Stimulated activated CD4-positive, alpha-beta T cell treated with anti-CD3 and anti-CD28 coated beads, Interleukin-4, amount 100 ng/mL, for 4 hours (primary cell): ENCODE measurements around the gene ZNF438.
"Not testable (repeated sequence)": the region's sequence is repeated elsewhere in the genome, so short reads cannot be mapped to it uniquely, and the experiment has no call there.

Source experiments
- DNase-seq, 2 experiments: peaks; one replicate each; pipeline ENCODE4 v3.0.0-alpha.2; 2020

The ZNF438 gene

DNA sequence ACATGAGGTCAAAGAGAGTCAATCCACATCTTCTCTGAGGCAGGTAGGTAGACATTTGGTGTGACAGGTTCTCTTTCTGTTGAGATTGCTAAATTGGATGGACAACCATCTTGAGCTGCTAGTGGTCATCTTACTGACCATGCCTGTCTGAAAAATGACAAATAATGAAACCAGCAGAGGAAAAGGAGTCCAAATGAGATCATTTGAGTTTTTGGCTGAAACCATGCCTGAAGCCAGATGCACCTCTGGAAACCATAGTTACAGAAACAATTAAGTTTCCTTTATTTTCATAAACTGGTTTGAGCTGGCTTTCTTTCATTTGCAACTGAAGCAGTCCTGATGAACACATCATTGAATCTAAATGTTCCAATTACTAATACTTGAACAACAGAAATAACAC, 100.6 kb downstream of the ZNF438 start:
- no peak for DNase-seq

DNA sequence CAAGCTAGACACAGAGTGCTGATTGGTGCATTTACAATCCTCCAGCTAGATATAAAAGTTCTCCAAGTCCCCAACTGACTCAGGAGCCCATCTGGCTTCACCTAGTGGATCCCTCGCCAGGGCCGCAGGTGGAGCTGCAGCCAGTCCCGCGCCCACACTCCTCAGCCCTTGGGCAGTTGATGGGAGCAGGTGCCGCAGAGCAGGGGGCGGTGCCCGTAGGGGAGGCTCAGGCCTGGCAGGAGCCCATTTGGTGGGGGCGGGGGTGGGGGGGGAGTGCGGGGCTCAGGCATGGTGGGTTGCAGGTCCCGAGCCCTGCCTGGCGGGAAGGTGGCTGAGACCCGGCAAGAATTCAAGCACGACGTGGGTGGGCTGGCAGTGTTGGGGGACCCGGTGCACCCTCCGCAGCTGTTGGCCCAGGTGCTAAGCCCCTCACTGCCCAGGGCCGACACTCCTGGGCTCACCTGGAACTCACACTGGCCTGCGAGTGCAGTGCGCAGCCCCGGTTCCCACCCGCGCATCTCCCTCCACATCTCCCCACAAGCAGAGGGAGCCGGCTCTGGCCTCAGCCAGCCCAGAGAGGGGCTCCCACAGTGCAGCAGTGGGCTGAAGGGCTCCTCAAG, 101.7 kb downstream of the ZNF438 start:
- DNase-seq: no peak

DNA sequence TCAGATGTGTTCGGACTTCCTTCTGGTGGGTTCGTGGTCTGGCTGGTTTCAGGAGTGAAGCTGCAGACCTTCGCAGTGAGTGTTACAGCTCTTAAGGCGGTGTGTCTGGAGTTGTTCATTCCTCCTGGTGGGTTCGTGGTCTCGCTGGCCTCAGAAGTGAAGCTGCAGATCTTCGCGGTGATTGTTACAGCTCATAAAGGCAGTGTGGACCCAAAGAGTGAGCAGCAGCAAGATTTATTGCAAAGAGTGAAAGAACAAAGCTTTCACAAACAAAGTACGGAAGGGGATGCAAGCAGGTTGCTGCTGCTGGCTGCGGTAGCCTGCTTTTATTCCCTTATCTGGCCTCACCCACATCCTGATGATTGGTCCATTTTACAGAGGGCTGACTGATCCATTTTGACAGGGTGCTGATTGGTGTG, 102.3 kb downstream of the ZNF438 start:
- not testable (repeated sequence) for DNase-seq

DNA sequence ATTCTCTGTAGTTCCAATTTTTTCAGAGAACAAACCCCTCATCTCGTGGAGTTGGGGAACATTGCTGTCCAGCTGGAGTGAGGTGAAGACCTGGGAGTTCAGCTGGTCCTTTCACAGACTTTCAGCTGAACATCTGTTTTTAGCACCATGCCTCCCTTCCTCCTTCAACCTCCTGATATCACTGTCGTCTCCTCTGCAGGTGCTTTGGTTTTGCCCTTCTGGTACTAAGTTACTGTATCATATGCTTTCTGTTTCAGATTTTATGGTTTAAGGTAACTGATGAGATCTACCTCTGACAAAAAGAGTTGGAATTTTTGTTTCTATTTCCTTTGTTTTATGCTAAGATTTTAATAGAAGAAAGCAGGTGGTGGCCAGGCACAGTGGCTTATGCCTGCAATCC, 102.9 kb downstream of the ZNF438 start:
- no peak for DNase-seq

DNA sequence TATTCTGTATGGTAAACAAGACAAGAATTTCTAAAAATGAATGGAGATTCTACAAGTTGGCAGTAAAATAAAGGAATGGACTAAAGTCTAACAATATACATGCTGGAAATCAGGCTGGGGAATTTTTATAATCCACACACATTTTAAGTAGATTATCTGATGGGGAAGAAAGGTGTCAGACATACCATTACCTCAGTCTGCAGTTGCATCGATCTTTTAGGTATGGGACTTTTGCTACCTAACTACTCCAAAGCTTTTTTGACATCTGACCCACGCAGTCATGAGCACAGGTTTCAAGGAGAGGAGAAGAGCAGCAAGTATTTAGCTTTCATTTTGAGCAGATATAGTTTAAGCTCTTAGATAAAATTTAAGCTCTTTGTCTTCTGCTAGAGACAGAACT, 113.0 kb downstream of the ZNF438 start:
- no peak for DNase-seq

DNA sequence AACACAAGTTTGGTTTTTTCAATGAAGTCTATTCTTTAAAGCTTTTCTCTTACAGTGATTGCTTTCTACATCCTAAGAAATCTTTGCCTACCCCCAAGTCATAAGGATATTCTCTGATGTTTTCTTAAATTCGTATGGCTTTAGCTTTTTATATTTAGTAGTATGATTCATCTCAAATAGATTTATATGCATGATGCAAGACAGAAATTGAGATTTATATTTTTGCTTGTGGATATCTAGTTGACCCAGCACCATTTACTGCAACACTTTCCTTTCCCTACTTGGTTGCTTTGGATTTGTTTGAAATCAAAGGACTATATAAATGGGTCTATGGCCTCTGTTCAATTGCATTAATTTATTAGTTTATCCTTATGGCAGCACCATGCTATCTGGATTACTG, 113.9 kb downstream of the ZNF438 start:
- no peak for DNase-seq

DNA sequence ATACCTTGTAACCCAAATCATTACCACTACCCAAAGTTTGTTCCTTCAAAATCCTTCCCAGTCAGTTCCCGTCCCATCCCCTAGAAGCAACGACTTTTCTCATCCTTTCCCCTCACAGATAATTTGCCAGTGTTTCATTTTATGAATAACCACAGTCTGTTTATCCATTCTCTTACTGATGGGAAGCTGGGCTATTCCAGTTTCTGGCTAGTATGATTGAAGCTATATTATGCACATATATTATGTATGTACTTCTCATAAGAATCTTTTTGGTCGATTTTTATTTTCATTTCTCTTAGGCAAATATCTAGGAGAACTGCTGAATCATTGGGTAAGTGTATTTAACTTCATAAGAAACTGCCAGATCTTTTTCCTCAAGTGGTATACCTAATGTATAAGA, 114.6 kb downstream of the ZNF438 start:
- no peak for DNase-seq

DNA sequence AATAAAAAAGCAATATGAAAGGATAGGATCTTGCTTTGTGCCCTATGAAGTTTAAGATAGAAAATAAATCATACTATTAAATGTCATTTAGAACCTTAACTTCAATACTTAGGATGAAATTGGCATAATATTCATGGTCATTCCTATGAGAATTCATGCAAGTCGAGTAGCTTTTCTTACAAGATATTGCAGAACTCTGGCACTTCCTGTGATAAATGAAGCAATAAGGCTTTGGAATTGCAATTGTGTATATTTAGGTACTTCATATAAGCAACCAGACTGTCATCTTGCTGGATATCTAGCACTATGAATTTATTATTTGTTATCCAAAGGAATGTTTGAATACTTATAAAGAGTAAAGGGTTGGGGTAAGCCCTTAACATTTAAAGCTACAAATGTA, 116.5 kb downstream of the ZNF438 start:
- DNase-seq: no peak

DNA sequence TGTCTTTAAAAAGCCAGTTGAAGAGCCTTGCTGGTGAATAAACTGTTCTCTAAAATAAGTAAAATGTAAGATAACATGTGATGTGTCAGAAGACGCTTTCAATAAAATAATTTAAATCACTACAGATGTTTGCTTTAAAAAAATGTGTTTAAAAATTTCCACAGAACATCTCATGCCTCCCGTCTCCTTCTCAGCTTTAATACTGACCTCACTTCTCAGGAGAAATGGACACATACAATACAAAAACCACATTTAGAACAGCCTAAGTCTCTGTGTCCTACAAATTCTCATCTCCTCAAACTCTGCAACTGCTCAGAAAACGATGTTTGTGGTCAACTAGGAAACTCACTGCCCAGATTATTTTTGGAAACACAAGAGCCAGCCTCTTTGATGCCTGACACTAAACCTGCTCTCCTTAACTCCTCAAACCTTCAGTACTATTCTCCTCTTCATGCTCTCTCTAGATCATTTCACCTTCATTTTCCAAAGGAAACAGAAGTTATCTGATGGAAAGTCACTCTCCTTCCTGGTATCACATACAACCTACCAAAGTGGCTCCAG, 120.3 kb downstream of the ZNF438 start:
- DNase-seq: no peak

DNA sequence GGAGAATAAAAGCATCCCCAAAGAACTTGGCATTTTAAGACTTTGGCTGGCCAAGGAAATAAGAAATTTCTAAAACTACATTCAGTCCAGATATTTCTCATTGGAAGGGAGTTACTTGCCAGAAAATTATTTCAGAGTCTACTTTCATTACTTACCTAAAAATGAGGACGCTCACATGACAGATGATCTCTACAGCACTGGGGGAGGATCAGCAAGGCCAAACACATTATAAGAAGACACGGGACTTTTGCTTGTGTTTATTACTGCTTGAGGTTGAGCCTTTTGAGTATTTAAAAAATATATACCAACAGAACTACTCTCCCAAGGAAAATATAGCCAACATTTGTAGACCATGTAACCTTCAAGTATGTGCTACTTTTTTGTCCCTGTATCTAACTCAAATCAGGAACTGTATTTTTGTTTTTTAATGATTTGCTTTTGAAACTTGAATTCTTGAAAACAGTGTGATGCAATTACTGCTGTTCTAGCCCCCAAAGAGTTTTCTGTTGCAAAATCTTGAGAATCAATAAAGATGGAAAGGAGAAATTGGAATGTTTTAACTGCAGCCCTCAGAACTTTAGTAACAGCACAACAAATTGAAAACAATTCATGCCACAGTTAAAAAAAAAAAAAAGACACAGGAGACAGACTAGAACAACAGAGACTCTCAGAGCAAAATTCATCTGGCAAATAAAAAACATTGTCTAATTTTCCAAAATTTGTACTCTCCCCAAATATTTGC, 128.1 kb downstream of the ZNF438 start:
- no peak for DNase-seq

DNA sequence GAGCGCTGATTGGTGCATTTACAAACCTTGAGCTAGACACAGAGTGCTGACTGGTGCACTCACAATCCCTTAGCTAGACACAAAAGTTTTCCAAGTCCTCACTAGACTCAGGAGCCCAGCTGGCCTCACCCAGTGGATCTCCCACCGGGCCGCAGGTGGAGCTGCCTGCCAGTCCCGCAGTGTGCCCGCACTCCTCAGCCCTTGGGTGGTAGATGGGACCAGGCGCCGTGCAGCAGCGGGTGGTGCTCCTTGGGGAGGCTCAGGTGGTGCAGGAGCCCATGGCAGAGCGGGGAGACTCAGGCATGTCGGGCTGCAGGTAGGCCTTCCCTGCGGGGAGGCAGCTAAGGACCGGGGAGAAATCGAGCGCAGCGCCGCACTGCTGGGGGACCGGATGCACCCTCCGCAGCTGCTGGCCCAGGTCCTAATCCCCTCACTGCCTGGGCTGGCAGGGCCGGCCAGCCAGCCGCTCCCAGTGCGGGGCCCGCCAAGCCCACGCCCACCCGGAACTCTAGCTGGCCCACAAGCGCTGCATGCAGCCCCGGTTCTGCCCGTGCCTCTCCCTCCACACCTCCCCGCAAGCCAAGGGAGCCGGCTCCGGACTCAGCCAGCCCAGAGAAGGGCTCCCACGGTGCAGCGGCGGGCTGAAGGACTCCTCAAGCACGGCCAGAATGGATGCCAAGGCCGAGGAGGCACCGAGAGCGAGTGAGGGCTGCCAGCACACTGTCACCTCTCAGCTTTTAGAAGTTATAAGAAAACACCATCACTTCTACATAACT, 128.9 kb downstream of the ZNF438 start:
- DNase-seq: no peak

DNA sequence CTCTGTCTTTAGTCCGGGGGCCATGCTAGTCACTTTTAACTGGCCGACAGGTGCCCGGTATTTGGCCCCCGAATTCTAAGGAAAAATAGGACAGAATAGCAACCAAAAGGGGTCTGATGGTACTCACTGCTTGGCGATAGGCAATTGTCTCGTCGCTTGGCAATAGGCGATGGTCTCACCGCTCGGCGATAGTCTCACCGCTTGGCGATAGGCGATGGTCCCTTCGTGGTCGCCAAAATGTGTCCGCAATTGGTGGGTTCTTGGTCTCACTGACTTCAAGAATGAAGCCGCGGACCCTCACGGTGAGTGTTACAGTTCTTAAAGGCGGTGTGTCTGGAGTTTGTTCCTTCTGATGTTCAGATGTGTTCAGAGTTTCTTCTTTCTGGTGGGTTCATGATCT, 130.2 kb downstream of the ZNF438 start:
- not testable (repeated sequence) for DNase-seq

DNA sequence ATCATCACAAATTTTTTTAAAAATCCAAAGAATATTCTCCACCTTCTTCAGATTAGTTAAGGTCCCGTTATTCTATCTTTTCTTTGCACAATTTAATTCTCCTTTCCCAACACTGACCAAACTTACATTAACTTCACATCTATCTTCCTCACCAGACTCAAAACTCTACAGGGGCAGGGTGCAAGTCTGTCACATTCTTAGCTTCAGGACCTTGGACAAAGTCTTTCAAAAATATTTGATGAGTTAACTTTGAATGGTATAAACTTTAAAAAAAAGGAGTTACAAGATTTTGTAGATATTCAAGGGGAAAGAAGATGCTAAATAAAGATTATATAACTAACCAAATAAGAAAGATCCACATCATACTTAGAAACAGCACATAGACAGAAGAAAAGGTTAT, 132.7 kb downstream of the ZNF438 start:
- no peak for DNase-seq

DNA sequence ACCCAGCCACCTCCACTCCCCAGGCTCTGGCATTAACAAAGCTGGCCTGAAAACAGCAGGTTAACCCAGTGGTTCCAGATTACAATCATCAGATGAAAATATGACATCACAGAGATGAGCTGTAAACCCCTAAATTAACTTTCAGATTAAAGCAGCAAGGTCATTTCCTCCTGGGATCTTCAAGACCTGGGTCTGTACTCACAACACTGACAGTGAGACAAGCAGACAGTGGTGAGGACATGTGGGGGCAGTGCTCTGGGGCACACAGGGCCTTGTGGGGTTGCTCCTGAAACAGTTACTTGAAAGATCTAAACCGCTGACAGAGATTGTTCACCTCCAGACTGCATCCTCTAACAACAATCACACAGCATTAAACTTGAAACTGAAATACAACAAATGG, 134.1 kb downstream of the ZNF438 start:
- no peak for DNase-seq

DNA sequence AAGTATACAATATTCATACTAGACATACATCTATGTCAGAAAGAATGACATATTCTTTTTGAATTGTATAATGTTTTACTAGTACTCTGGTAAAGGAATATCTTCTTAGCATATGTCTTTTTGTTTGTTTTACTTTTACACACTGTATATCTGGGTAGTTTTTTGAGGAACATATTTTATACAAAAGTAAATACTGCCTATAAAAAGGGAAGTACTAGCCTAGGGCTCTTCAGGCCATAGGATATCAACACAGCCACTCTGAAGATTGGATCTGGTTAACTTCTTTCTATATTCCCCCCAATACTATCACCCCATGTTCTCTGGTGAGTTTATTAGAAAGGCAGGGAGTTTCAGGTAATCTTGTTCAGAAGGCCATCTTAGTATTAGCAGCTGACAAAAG, 134.6 kb downstream of the ZNF438 start:
- no peak for DNase-seq

DNA sequence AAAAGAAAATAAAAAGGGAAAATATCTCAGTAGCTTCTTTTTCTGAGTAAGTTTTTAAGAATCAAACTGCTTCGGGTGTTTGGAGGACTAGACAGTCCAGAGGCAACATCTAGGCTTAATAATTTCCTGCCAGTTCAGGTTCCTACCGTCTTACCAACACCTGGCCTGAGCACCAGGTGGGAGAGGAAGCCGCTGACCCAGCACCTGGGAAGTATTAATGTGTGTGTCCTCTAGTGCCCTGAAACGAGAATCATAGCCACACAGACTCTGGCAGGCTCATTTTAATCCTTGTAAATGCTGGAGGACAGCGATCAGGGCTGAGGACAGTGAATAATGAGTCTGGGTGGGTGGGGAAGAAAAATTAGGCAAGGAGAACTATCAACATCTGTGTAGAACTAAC, 137.4 kb downstream of the ZNF438 start:
- DNase-seq: no peak

DNA sequence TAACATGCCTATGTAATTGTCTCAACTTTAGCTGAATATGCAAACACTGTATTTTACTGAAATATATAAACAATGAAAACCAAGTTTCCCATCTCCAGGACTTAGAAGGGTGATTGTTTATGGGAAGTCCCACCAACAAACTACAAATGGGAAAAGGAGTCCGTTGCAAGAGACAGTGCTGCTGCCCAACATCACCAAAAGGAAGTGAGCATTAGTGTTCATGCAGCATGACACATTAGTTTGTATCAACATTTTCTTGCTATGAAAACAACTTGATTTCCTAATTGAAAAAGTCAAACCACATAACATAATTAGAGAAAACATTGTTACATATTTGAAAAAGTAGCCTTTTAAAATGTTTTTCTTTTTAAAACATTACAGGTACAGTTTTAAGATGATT, 138.5 kb downstream of the ZNF438 start:
- no peak for DNase-seq

DNA sequence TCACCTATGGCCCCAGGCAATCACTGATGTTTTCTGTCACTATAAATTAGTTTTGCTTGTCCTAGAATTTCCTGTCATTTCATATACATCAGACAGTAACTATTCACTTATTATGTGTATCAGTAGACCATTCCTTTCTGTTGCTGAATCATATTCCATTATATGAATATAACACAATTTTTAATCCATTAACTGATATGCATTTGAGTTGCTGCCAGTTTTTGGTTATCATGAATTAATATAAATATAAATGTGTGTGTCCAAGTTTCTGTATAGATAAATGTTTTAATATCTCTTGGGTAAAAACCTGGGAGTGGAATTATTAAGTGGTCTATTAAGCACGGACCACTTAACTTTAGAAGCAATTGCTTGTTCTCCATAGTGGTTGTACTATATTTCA, 143.8 kb downstream of the ZNF438 start:
- no peak for DNase-seq

DNA sequence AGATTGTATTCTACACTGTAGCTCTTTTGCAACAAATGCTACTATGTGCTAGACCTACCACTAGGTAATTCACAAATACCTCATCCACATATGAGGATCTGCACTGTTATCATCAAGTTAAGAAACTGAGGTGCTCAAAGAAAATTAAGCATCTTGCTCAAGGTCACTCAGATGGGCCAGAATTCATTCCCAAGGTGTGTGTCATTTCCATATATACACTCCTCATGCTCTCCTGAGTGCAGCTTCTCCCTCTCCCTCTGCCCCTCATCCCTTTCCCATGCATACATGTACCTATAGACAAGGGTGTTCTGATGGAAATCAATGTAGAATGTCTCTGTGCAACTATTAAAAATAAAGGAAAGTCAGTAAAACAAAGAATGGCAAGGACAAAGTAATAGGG, 146.2 kb downstream of the ZNF438 start:
- DNase-seq: no peak

DNA sequence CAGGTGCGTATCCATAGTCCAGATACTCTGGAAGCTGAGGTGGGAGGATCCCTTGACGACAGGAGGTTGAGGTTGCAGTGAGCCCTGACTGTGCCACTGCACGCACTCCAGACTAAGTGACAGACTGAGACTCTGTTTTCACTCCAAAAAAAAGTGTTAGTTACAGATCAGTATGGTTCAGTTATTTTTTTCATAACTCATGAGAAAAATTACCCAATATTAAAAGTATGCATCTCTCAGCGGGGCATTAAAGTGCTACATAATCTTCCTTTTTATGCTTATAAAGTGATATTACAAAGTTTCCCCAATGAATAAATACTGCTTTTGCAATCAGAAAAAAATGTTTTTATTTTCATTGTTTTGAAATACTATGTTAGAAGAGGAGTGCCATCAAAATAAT, 147.9 kb downstream of the ZNF438 start:
- DNase-seq: no peak

DNA sequence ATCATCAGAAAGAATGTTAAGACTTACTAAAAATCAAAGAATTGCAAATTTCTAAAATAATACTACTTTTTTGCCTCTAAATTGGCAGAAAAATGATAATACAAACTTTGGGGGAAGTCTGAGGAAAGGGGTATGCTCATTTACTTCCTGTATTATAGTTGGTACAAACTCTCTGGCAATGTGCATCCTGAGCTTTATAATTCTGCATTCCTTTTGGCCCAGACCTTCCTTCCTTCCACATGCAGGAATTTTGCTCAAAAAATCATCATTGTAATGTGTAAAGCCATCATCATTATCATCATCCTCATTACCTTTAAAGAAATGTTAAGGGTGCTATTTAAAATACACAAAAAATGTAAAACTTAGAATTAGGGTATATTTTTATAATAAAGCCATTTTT, 148.5 kb downstream of the ZNF438 start:
- DNase-seq: no peak

DNA sequence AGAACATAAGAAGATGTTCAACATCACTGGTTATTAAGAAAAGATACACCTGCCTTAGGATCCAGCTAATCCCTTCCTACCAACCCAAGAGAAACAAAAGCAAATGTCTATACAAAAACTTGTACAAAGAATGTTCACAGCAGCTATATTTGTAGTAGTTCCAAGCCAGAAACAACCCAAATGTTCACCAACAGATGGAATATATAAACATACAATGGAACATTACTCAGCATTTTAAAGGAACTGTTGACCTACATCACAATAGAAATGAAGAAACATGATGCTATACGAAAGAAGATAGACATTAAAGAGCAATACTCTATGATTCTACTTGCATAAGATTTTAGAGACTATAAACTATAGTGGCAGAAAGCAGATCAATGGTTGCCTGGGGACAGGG, 149.4 kb downstream of the ZNF438 start:
- no peak for DNase-seq

DNA sequence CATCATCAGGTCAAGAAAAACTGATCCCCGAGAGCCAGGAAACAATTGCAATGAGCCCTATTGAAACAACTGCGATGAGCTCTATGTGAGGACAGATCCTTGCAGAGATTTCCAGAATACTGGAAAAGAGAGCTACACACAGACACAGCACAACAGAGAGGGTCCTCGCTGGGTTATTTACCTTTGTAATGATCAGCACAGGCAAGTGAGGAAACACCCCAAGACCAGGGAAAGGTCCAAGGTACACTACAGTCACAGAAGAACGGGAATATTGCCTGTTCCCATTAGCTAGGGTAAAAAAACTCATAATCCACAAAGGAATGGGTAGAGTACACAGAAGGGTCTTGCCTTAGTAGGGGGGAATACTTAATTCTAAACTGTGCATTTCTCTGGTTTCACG, 152.7 kb downstream of the ZNF438 start:
- DNase-seq: no peak

DNA sequence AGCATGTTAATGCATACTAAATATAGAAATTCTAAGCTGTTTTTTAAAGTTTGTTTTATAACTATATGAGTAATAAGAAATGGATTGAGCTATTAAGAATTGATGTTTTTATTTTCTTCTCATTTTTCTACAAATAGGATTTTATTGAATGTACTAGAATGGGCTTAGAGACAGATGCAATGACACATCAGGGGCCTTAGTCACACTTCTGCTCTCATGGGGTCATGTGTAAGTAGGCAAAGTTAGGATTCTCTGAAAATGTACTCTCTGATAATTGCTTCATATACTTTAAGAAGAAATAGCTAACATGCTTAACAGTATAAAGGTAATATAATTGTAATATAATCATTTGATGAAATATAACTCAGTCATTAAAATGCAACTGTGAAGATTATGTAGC, 154.6 kb downstream of the ZNF438 start:
- no peak for DNase-seq
